NB4 (cell line): ENCODE measurements around the gene GKN2.
A peak's percentile ranks its signal among the peaks of the same experiment; 100 is the strongest.

Experiments
- DNase-seq: peaks from one replicate; pipeline ENCODE4 v3.0.0; 2010; ENCODE audit warnings: low read depth
- H3K4me3 ChIP-seq: one replicate; pipeline ENCODE4 v1.5.1; 2011; ENCODE audit warnings: mild to moderate bottlenecking, low read depth, low read length, moderate library complexity
- CTCF ChIP-seq: IDR thresholded peaks from one replicate; pipeline ENCODE4 v1.5.1; 2012; ENCODE audit warnings: low read depth, low read length
- MAX ChIP-seq: IDR thresholded peaks from 2 replicates; pipeline ENCODE4 v1.6.1; 2011; ENCODE audit warnings: low read depth, low read length
- MYC ChIP-seq: IDR thresholded peaks from 2 replicates; pipeline ENCODE4 v1.6.1; 2011; ENCODE audit warnings: low read depth, low read length
- POLR2A ChIP-seq: IDR thresholded peaks from 2 replicates; pipeline ENCODE4 v1.6.1; 2011; ENCODE audit warnings: mild to moderate bottlenecking; ENCODE audit not compliant: insufficient read length; ENCODE audit errors: extremely low read depth

GKN2 gene

GRCh38 chr2:68977453-68977852 is 24.8 kb upstream of the GKN2 start:
- TF ChIP-seq CTCF (no peak), MYC (no peak), POLR2A (no peak), MAX (no peak)
- no peak overlapping the region for H3K4me3 ChIP-seq
- no peak for DNase-seq

GRCh38 chr2:68975844-68976243 is 23.2 kb upstream of the GKN2 start:
- no peak for DNase-seq
- no peak overlapping the region for H3K4me3 ChIP-seq
- no peak for TF ChIP-seq MAX
- no peak for TF ChIP-seq POLR2A
- TF ChIP-seq MYC = no peak
- no peak for TF ChIP-seq CTCF

GRCh38 chr2:68974946-68975665 is 22.4 kb upstream of the GKN2 start:
- TF ChIP-seq MYC (no peak), POLR2A (no peak), CTCF (no peak), MAX (no peak)
- no peak for DNase-seq
- H3K4me3 ChIP-seq = no peak overlapping the region

GRCh38 chr2:68974251-68974650 is 21.6 kb upstream of the GKN2 start, which contains the start of gene GKN1:
TSS of gene GKN1 (plus strand) at chr2:68974636. CDS start at chr2:68974678, 42 bp downstream.
- no peak for DNase-seq
- no peak within 1 kb of the TSS for H3K4me3 ChIP-seq
- TF ChIP-seq MYC (no peak), POLR2A (no peak), MAX (no peak), CTCF (no peak)

GRCh38 chr2:68971591-68972231 is 19.0 kb upstream of the GKN2 start:
- TF ChIP-seq CTCF = no peak
- no peak for TF ChIP-seq MYC
- no peak for TF ChIP-seq MAX
- no peak for TF ChIP-seq POLR2A
- no peak overlapping the region for H3K4me3 ChIP-seq
- DNase-seq = peak; percentile 28
